SK-N-SH (cell line): ENCODE measurements around the gene SLC22A23. TPM values are rescaled to one million over a fixed set of nuclear protein-coding genes. Genes with fewer than 3 reads are reported as not detected.

Experiments used
- CTCF ChIA-PET: fragments of 300-600, 350-600 bp; formaldehyde crosslinking; extraction: SDS; loops from one replicate; lab custom pipeline; 2021; lab: Yijun Ruan, JAX
- POLR2A ChIA-PET: fragments of 350-600 bp; sonication (Branson Sonifier 250); formaldehyde crosslinking; extraction: SDS; loops from one replicate; lab custom pipeline; 2020; ENCODE audit warnings: antibody characterized with exemption, inconsistent platforms; lab: Yijun Ruan, JAX
- DNase-seq: peaks from one replicate; pipeline ENCODE4 v3.0.0; 2012
- H2AFZ ChIP-seq: fragments of 200-600 bp; sonication (generic); 2 replicates; pipeline ENCODE4 v1.8.1; 2016; ENCODE audit warnings: antibody characterized with exemption, mild to moderate bottlenecking, low read depth
- H3F3A ChIP-seq: fragments of 200-600 bp; sonication (generic); replicated peaks from 2 replicates; pipeline ENCODE3; 2016; ENCODE audit warnings: antibody characterized with exemption, mild to moderate bottlenecking; ENCODE audit not compliant: insufficient read depth
- H3K27ac ChIP-seq, 2 experiments: fragments of 200-500 bp in 1 of 2; fragments of 200-600 bp in 1 of 2; sonication (Bioruptor generic) in 1 of 2; sonication (generic), shearing (Covaris generic) in 1 of 2; 2 replicates each; pipeline versions ENCODE4 v1.5.1 to v1.6.1; 2014 to 2016; ENCODE audit warnings: low read depth in 2 of 2, inconsistent platforms in 1 of 2, low read length in 1 of 2, mild to moderate bottlenecking in 1 of 2, mixed read lengths in 1 of 2
- H3K27me3 ChIP-seq: fragments of 200-600 bp; sonication (generic), shearing (Covaris generic); 2 replicates; pipeline ENCODE4 v1.6.1; 2016; ENCODE audit warnings: mixed run types; ENCODE audit not compliant: insufficient read depth
- H3K36me3 ChIP-seq, 2 experiments: fragments of 200-500 bp in 1 of 2; fragments of 200-600 bp in 1 of 2; sonication (Bioruptor generic) in 1 of 2; sonication (generic) in 1 of 2; replicated peaks in 1 of 2; 2 replicates each; pipeline versions ENCODE3 to v1.5.1; 2014 to 2016; ENCODE audit warnings: low read length in 1 of 2, mild to moderate bottlenecking in 1 of 2; ENCODE audit not compliant: insufficient read depth in 2 of 2, control insufficient read depth in 1 of 2
- H3K4me1 ChIP-seq, 2 experiments: fragments of 200-500 bp in 1 of 2; fragments of 200-600 bp in 1 of 2; sonication (Bioruptor generic) in 1 of 2; sonication (generic), shearing (Covaris generic) in 1 of 2; 2 replicates each; pipeline versions ENCODE4 v1.5.1 to v1.6.1; 2014 to 2016; ENCODE audit warnings: low read depth in 1 of 2, low read length in 1 of 2, mixed run types in 1 of 2; ENCODE audit not compliant: insufficient read depth in 2 of 2, control insufficient read depth in 1 of 2
- H3K4me2 ChIP-seq: fragments of 200-600 bp; sonication (generic), shearing (Covaris generic); 2 replicates; pipeline ENCODE4 v1.6.1; 2017; ENCODE audit warnings: mixed run types
- H3K4me3 ChIP-seq, 2 experiments: fragments of 200-500 bp in 1 of 2; fragments of 200-600 bp in 1 of 2; sonication (Bioruptor generic) in 1 of 2; sonication (generic), shearing (Covaris generic) in 1 of 2; 2 replicates each; pipeline versions ENCODE4 v1.5.1 to v1.8.1; 2014 to 2016; ENCODE audit warnings: low read depth in 2 of 2, inconsistent platforms in 1 of 2, low read length in 1 of 2, mild to moderate bottlenecking in 1 of 2, mixed read lengths in 1 of 2, moderate library complexity in 1 of 2
- H3K79me2 ChIP-seq: fragments of 200-600 bp; sonication (generic); 2 replicates; pipeline ENCODE4 v1.8.1; 2017; ENCODE audit warnings: mild to moderate bottlenecking; ENCODE audit not compliant: insufficient read depth
- H3K9ac ChIP-seq: fragments of 200-600 bp; sonication (generic); 2 replicates; pipeline ENCODE4 v1.6.1; 2017; ENCODE audit warnings: mixed run types
- H3K9me2 ChIP-seq: fragments of 200-600 bp; sonication (generic); 2 replicates; pipeline ENCODE4 v1.6.1; 2017; ENCODE audit warnings: mixed run types
- H3K9me3 ChIP-seq: fragments of 200-600 bp; sonication (generic); 2 replicates; pipeline ENCODE4 v1.6.1; 2017; ENCODE audit warnings: mixed run types, mild to moderate bottlenecking, moderate library complexity
- H4K20me1 ChIP-seq: fragments of 200-600 bp; sonication (generic); 2 replicates; pipeline ENCODE4 v1.6.1; 2017; ENCODE audit warnings: mild to moderate bottlenecking, mixed run types; ENCODE audit not compliant: insufficient read depth
- CHD2 ChIP-seq: fragments of 150-350 bp; IDR thresholded peaks from 2 replicates; pipeline ENCODE4 v1.6.1; 2018; ENCODE audit warnings: low read length; ENCODE audit not compliant: partially characterized antibody
- EP300 ChIP-seq, 2 experiments: IDR thresholded peaks; 2 replicates each; pipeline versions ENCODE4 v1.4.0 to v1.6.1; 2012; ENCODE audit warnings: borderline replicate concordance in 1 of 2, low read depth in 1 of 2, low read length in 1 of 2
- FOSL2 ChIP-seq: IDR thresholded peaks from 2 replicates; pipeline ENCODE4 v1.4.0; 2012; ENCODE audit warnings: low read depth, mild to moderate bottlenecking, moderate library complexity, borderline replicate concordance
- FOXM1 ChIP-seq: IDR thresholded peaks from 2 replicates; pipeline ENCODE4 v1.4.0; 2012; ENCODE audit warnings: low read depth, mild to moderate bottlenecking
- IRF3 ChIP-seq: fragments of 150-350 bp; IDR thresholded peaks from 2 replicates; pipeline ENCODE4 v1.6.1; 2016; ENCODE audit warnings: mild to moderate bottlenecking, low read depth, low read length
- MXI1 ChIP-seq: IDR thresholded peaks from 2 replicates; pipeline ENCODE4 v1.6.1; 2012; ENCODE audit warnings: mild to moderate bottlenecking, low read depth, low read length, improper control_type of control experiment
- NRF1 ChIP-seq: IDR thresholded peaks from 2 replicates; pipeline ENCODE4 v1.6.1; 2012; ENCODE audit warnings: low read depth, mild to moderate bottlenecking, low read length
- POLR2AphosphoS5 ChIP-seq: IDR thresholded peaks from 2 replicates; pipeline ENCODE4 v1.6.1; 2012; ENCODE audit warnings: low read depth, low read length
- RCOR1 ChIP-seq: fragments of 150-350 bp; IDR thresholded peaks from 2 replicates; pipeline ENCODE4 v1.6.1; 2017; ENCODE audit warnings: antibody characterized with exemption, low read length
- RXRA ChIP-seq: IDR thresholded peaks from 2 replicates; pipeline ENCODE4 v1.4.0; 2012; ENCODE audit warnings: low read depth, mild to moderate bottlenecking, borderline replicate concordance
- SIN3A ChIP-seq: IDR thresholded peaks from 2 replicates; pipeline ENCODE4 v1.6.1; 2012; ENCODE audit warnings: low read depth, mild to moderate bottlenecking, low read length, moderate library complexity, borderline replicate concordance
- TEAD4 ChIP-seq: IDR thresholded peaks from 2 replicates; pipeline ENCODE4 v1.4.0; 2012; ENCODE audit warnings: mild to moderate bottlenecking, borderline replicate concordance; ENCODE audit not compliant: insufficient read depth
- YY1 ChIP-seq: IDR thresholded peaks from 2 replicates; pipeline ENCODE4 v1.4.0; 2012; ENCODE audit warnings: low read depth, mild to moderate bottlenecking
- WGBS: methylation state at CpG from one replicate; pipeline ENCODE4 v1.1.6; 2017; ENCODE audit warnings: low lambda C conversion rate; 5-methylcytosine and 5-hydroxymethylcytosine counted together
- polyA plus RNA-seq, 3 experiments: library from polyadenylated mRNA; depleted of rRNA; stranded (reverse); fragments of >200 nt; gene quantifications; 2 replicates each; pipeline ENCODE4 v1.2.3, GENCODE V29; 2012
- TF ChIP-seq, protein P1 (sequence below): IDR thresholded peaks from 2 replicates; pipeline ENCODE4 v1.6.1; 2012; ENCODE audit warnings: mild to moderate bottlenecking, low read depth, low read length, moderate library complexity
- TF ChIP-seq, protein P2 (sequence below): IDR thresholded peaks from 2 replicates; pipeline ENCODE4; 2012

SLC22A23 gene
- polyA plus RNA-seq, 1 of the 3 experiments (the other 2 are of a cell fraction), result not detected

GRCh38 chr6:3305831-3306230 lies 151.0 kb downstream of the SLC22A23 start:
- ChIA-PET POLR2A (no interaction called here), CTCF (interaction anchor here (0.6 to 0.7 kb wide), 2 partner anchors 10 to 26 kb away, joined by 3 read pairs; no protein-coding TSS in a partner anchor)
- peaks cover 44% of the 10 kb centered on the region; the same call in 1 of the 2 replicates for H3K27me3 ChIP-seq
- H3K9me2 ChIP-seq, result no peaks in the 10 kb centered on the region
- H4K20me1 ChIP-seq, result no peaks in the 10 kb centered on the region
- WGBS, result 62% methylated on average over 3 of the region's 3 CpGs
- H3K4me3 ChIP-seq, result no peak overlapping the region
- no peak overlapping the region for H3K9ac ChIP-seq
- H3K4me2 ChIP-seq, result no peak overlapping the region
- H2AFZ ChIP-seq, result no peak overlapping the region
- peaks cover 0 to 11% of the 10 kb centered on the region in 2 experiments; a peak in 1 of 4 replicates for H3K4me1 ChIP-seq
- H3K79me2 ChIP-seq, result no peaks in the 10 kb centered on the region
- no peaks in the 10 kb centered on the region for H3K9me3 ChIP-seq
- no peaks in the 10 kb centered on the region for H3F3A ChIP-seq
- TF ChIP-seq POLR2AphosphoS5 (no peak), CHD2 (no peak), SIN3A (no peak), YY1 (no peak), NRF1 (no peak), RCOR1 (no peak), FOSL2 (no peak), FOXM1 (no peak), RXRA (no peak), MXI1 (no peak), EP300 (IDR thresholded peaks at IDR 0.05; ENCODE audit: borderline replicate concordance in 1 of 2, low read depth in 1 of 2, low read length in 1 of 2) (no peak)
- TF ChIP-seq, protein P1, sequence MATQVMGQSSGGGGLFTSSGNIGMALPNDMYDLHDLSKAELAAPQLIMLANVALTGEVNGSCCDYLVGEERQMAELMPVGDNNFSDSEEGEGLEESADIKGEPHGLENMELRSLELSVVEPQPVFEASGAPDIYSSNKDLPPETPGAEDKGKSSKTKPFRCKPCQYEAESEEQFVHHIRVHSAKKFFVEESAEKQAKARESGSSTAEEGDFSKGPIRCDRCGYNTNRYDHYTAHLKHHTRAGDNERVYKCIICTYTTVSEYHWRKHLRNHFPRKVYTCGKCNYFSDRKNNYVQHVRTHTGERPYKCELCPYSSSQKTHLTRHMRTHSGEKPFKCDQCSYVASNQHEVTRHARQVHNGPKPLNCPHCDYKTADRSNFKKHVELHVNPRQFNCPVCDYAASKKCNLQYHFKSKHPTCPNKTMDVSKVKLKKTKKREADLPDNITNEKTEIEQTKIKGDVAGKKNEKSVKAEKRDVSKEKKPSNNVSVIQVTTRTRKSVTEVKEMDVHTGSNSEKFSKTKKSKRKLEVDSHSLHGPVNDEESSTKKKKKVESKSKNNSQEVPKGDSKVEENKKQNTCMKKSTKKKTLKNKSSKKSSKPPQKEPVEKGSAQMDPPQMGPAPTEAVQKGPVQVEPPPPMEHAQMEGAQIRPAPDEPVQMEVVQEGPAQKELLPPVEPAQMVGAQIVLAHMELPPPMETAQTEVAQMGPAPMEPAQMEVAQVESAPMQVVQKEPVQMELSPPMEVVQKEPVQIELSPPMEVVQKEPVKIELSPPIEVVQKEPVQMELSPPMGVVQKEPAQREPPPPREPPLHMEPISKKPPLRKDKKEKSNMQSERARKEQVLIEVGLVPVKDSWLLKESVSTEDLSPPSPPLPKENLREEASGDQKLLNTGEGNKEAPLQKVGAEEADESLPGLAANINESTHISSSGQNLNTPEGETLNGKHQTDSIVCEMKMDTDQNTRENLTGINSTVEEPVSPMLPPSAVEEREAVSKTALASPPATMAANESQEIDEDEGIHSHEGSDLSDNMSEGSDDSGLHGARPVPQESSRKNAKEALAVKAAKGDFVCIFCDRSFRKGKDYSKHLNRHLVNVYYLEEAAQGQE, result no peak
- DNase-seq, result no peak
- no peaks in the 10 kb centered on the region for H3K36me3 ChIP-seq
- H3K27ac ChIP-seq, result no peak overlapping the region

DNA sequence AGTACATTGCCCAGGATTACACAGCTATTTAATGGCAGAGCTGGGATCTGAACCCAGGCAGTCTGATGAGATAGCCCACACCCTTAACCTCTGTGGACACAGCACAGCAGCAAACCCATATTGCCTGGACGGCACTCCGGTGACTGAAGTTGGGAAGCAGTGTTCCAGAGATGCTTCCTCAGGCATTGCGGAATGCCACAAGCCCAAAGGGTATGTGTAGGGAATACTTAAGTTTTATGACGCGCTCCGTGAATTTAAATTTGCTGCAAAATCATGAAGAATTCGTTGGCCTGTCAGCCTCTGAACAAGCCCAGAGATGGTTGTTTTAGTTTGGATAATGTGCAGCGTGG lies 151.7 kb downstream of the SLC22A23 start:
- Histone ChIP-seq H3K4me2 (no peak overlapping the region), H3K27me3 (peaks cover 42% of the 10 kb centered on the region; the same call in 1 of the 2 replicates), H3K9me3 (no peaks in the 10 kb centered on the region), H3K9ac (no peak overlapping the region), H4K20me1 (no peaks in the 10 kb centered on the region), H2AFZ (no peak overlapping the region), H3K9me2 (no peaks in the 10 kb centered on the region), H3F3A (no peaks in the 10 kb centered on the region), H3K4me3 (no peak overlapping the region), H3K4me1 (peaks cover 0 to 11% of the 10 kb centered on the region in 2 experiments; a peak in 1 of 4 replicates), H3K27ac (no peak overlapping the region), H3K36me3 (no peaks in the 10 kb centered on the region), H3K79me2 (no peaks in the 10 kb centered on the region)
- POLR2A ChIA-PET, result no interaction called here
- 71% methylated on average over 8 of the region's 8 CpGs for WGBS
- TF ChIP-seq MXI1 (no peak), IRF3 (no peak), TEAD4 (no peak)
- TF ChIP-seq, protein P2, sequence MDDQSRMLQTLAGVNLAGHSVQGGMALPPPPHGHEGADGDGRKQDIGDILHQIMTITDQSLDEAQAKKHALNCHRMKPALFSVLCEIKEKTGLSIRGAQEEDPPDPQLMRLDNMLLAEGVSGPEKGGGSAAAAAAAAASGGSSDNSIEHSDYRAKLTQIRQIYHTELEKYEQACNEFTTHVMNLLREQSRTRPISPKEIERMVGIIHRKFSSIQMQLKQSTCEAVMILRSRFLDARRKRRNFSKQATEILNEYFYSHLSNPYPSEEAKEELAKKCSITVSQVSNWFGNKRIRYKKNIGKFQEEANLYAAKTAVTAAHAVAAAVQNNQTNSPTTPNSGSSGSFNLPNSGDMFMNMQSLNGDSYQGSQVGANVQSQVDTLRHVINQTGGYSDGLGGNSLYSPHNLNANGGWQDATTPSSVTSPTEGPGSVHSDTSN, result no peak
- DNase-seq, result no peak
- CTCF ChIA-PET, result interaction anchor here (0.6 kb wide), 1 partner anchor 426 kb away, joined by 3 read pairs; no protein-coding TSS in a partner anchor
